Gastroesophageal sphincter (tissue), 4 donors: ENCODE data around the gene NUTM1. TPM values are rescaled to one million over a fixed set of nuclear protein-coding genes. Genes with fewer than 3 reads are reported as not detected.
A peak's percentile ranks its signal among the peaks of the same experiment; 100 is the strongest.
"Not testable (repeated sequence)": the region's sequence is repeated elsewhere in the genome, so short reads cannot be mapped to it uniquely, and the experiment has no call there.

Source experiments
- ATAC-seq: fragments of 150-250 bp; one replicate; pipeline ENCODE4 v1.9.1; 2016; ENCODE audit warnings: mild to moderate bottlenecking, moderate library complexity
- H3K27ac ChIP-seq, 4 donors: fragments of 200-600 bp; sonication (generic) in 3 of 4; 1 replicate in 3 of 4; 2 replicates in 1 of 4; pipeline ENCODE4 v1.5.1; 2016 to 2019
- H3K27me3 ChIP-seq: fragments of 200-600 bp; sonication (generic); one replicate; pipeline ENCODE4 v1.5.1; 2019
- H3K36me3 ChIP-seq, 2 donors: fragments of 200-600 bp; sonication (generic); one replicate each; pipeline ENCODE4 v1.5.1; 2019; ENCODE audit warnings: control low read depth in 1 of 2
- H3K4me1 ChIP-seq, 3 donors: fragments of 200-600 bp; sonication (generic); 1 replicate in 2 of 3; 2 replicates in 1 of 3; pipeline ENCODE4 v1.5.1; 2016 to 2019; ENCODE audit warnings: control low read depth in 2 of 3
- H3K4me3 ChIP-seq, 2 donors: fragments of 200-600 bp; sonication (generic); one replicate each; pipeline ENCODE4 v1.5.1; 2019; ENCODE audit warnings: mild to moderate bottlenecking in 1 of 2, moderate library complexity in 1 of 2
- H3K9me3 ChIP-seq, 3 donors: fragments of 200-600 bp; sonication (generic); one replicate each; pipeline ENCODE4 v1.5.1; 2017 to 2019; ENCODE audit warnings: control low read depth in 2 of 3
- EP300 ChIP-seq: sonication (generic); formaldehyde crosslinking; IDR thresholded peaks from one replicate; pipeline ENCODE4 v1.6.1; 2017; ENCODE audit warnings: antibody characterized with exemption, mild to moderate bottlenecking
- POLR2A ChIP-seq, 2 donors: fragments of 450-650 bp; IDR thresholded peaks; one replicate each; pipeline ENCODE4 v1.6.1; 2017; ENCODE audit warnings: antibody characterized with exemption in 2 of 2, mild to moderate bottlenecking in 2 of 2, moderate library complexity in 1 of 2
- POLR2AphosphoS5 ChIP-seq: sonication (generic); formaldehyde crosslinking; IDR thresholded peaks from one replicate; pipeline ENCODE4 v1.6.1; 2017; ENCODE audit warnings: antibody characterized with exemption
- WGBS, 2 donors: methylation state at CpG; one replicate each; pipeline ENCODE4 v1.1.5; 2018; ENCODE audit warnings: low coverage in 1 of 2; 5-methylcytosine and 5-hydroxymethylcytosine counted together
- total RNA-seq, 4 donors: library from RNA; depleted of rRNA; stranded (reverse); fragments of >200 nt; gene quantifications; one replicate each; pipeline ENCODE4 v1.1.0, GENCODE V29; 2016
- TF ChIP-seq, protein P1 (sequence below), 4 experiments: fragments of 200-600 bp in 2 of 4; fragments of 450-650 bp in 2 of 4; sonication (generic) in 1 of 4; IDR thresholded peaks; one replicate each; pipeline ENCODE4 v1.5.1; 2017 to 2019; ENCODE audit warnings: antibody characterized with exemption in 4 of 4, mild to moderate bottlenecking in 2 of 4, moderate library complexity in 2 of 4

NUTM1 gene
- total RNA-seq, 4 donors from 2014 or later: 0.12 TPM; not detected in 3

DNA sequence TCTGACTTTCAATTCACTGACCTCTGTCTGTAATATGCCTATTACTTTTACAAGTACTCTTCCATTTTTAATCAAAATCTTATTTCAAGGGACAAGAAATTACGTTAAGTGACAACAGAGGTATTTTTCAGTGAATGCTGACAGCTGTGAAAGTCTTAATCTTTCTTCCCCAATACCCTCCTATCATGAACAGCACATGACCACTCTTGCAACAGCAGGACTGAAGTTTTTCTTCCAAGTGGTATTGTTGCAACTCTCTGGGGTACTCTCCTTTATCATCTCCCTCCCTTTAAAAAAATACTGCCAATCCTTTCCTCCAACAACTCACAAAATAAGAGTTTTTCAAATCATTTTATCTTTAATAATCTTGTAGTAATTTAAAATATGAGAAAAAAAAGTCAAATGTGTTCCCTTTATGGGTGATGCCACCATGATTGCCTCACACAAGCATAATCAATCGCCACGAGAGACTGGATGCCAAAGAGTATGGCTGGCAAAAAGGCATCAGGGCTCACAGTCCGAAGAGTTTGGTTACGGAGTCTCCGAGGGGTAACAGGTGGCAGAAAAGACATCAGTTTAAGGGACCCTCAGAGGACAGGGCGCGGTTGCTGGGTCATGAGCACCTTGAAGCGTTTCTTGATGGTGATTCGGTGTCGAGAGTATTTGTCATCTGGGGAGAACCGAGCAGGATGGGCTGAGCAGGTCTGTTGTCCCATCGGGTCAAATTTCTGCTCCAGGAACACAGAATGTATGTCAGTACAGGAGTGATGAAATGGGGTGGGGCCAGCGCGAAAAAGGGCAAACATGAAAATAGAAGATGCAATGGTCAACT is 1.5 kb upstream of the NUTM1 start:
- 94% methylated on average over 9 to 15 of the region's 15 CpGs for WGBS, 2 donors
- Histone ChIP-seq H3K27me3 (no peaks in the 10 kb centered on the region), H3K27ac (peak overlapping the region in 1 of 4 donors; percentile 84), H3K9me3 (no peaks in the 10 kb centered on the region), H3K4me3 (peak overlapping the region in 1 of 2 donors; percentile 68), H3K4me1 (peaks cover 0 to 44% (median 11%) of the 10 kb centered on the region in 3 donors), H3K36me3 (peaks cover 0 to 24% of the 10 kb centered on the region in 2 donors)
- ATAC-seq: no peak
- TF ChIP-seq POLR2AphosphoS5 (no peak), EP300 (no peak), POLR2A (IDR thresholded peaks at IDR 0.05) (no peak)
- TF ChIP-seq, protein P1, sequence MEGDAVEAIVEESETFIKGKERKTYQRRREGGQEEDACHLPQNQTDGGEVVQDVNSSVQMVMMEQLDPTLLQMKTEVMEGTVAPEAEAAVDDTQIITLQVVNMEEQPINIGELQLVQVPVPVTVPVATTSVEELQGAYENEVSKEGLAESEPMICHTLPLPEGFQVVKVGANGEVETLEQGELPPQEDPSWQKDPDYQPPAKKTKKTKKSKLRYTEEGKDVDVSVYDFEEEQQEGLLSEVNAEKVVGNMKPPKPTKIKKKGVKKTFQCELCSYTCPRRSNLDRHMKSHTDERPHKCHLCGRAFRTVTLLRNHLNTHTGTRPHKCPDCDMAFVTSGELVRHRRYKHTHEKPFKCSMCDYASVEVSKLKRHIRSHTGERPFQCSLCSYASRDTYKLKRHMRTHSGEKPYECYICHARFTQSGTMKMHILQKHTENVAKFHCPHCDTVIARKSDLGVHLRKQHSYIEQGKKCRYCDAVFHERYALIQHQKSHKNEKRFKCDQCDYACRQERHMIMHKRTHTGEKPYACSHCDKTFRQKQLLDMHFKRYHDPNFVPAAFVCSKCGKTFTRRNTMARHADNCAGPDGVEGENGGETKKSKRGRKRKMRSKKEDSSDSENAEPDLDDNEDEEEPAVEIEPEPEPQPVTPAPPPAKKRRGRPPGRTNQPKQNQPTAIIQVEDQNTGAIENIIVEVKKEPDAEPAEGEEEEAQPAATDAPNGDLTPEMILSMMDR (IDR thresholded peaks at IDR 0.05): no peak

DNA sequence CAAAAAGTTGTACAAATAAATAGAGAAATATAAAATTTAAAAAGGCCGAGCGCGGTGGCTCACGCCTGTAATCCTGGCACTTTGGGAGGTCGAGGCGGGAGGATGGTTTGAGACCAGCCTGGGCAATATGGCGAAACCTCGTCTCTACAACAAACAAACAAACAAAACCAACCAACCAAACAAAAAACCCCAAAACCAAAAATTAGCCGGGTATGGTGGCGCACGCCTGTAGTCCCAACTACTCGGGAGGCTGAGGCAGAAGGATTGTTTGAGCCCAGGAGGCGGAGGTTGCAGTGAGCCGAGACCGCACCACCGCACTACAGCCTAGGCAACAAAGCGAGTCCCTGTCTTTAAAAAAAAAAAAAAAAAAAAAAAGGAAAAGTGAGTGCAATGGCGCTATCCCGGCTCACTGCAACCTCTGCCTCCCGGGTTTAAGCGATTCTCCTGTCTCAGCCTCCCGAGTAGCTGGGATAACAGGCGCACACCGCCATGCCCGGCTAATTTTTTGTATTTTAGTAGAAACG is 840 bp upstream of the NUTM1 start:
- H3K27ac ChIP-seq: peak overlapping the region; percentile 79 to 90 (median 87)
- 41% methylated on average over 26 of the region's 26 CpGs; no CpG with 5 or more reads in 1 of the 2 donors for whole genome bisulfite sequencing, 2 donors
- not testable (repeated sequence) for ATAC-seq

DNA sequence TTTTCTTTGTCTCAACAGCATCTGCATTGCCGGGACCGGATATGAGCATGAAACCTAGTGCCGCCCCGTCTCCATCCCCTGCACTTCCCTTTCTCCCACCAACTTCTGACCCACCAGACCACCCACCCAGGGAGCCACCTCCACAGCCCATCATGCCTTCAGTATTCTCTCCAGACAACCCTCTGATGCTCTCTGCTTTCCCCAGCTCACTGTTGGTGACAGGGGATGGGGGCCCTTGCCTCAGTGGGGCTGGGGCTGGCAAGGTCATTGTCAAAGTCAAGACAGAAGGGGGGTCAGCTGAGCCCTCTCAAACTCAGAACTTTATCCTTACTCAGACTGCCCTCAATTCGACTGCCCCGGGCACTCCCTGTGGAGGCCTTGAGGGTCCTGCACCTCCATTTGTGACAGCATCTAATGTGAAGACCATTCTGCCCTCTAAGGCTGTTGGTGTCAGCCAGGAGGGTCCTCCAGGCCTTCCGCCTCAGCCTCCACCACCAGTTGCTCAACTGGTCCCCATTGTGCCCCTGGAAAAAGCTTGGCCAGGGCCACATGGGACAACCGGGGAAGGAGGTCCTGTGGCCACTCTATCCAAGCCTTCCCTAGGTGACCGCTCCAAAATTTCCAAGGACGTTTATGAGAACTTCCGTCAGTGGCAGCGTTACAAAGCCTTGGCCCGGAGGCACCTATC is 5.0 kb downstream of the NUTM1 start:
- H3K27ac ChIP-seq: no peak overlapping the region
- no peak for ATAC-seq
- no peaks in the 10 kb centered on the region for H3K4me1 ChIP-seq
- 63 to 71% methylated on average over 4 to 7 of the region's 13 CpGs for WGBS, 2 donors
- no peaks in the 10 kb centered on the region for H3K36me3 ChIP-seq
- H3K4me3 ChIP-seq: no peak overlapping the region
- no peaks in the 10 kb centered on the region for H3K9me3 ChIP-seq
- TF ChIP-seq, protein P1 (IDR thresholded peaks at IDR 0.05): no peak
- TF ChIP-seq POLR2AphosphoS5: no peak
- no peak for TF ChIP-seq EP300
- TF ChIP-seq POLR2A (IDR thresholded peaks at IDR 0.05): no peak
- no peaks in the 10 kb centered on the region for H3K27me3 ChIP-seq

More for the DNA sequence above, 840 bp upstream of the NUTM1 start:
- Histone ChIP-seq H3K4me1 (peaks cover 0 to 37% (median 8%) of the 10 kb centered on the region in 3 donors), H3K4me3 (peak overlapping the region; percentile 68 to 87), H3K36me3 (peaks cover 0 to 24% of the 10 kb centered on the region in 2 donors)
- not testable (repeated sequence) for H3K27me3 ChIP-seq, H3K9me3 ChIP-seq

DNA sequence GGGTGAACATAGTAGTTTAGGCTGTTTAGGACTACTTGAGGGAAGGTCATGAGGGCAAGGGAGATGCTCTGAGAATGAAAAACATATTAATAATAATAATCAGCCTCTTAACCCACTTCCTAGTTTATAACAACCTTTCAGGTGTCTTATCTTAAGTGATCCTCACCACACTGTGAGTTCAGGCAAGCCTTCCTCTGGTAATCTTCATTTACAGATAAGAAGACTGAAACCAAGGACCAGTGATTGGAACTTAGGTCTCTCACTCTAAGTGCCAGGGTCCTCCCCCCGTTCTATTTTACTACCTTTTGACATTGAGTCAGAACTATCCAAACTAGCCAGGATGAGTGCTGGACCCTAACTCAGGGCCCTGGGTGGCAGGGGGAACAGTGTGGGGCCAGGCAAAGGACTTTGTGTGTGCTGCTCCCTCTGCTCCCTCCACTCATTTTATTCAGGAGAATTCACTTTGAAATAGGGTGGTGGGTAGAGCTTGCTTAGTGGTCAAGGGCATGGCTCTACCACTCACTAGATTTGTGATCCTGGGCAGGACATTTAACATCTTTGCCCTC is 5.7 kb downstream of the NUTM1 start:
- Histone ChIP-seq H3K4me3 (no peak overlapping the region), H3K27ac (no peak overlapping the region), H3K27me3 (no peaks in the 10 kb centered on the region), H3K36me3 (no peaks in the 10 kb centered on the region), H3K4me1 (no peaks in the 10 kb centered on the region), H3K9me3 (no peaks in the 10 kb centered on the region)
- TF ChIP-seq EP300 (no peak), POLR2AphosphoS5 (no peak), POLR2A (IDR thresholded peaks at IDR 0.05) (no peak)
- TF ChIP-seq, protein P1 (IDR thresholded peaks at IDR 0.05): no peak
- WGBS, 2 donors: 75 to 78% methylated on average over 1 of the region's 1 CpG
- ATAC-seq: no peak

DNA sequence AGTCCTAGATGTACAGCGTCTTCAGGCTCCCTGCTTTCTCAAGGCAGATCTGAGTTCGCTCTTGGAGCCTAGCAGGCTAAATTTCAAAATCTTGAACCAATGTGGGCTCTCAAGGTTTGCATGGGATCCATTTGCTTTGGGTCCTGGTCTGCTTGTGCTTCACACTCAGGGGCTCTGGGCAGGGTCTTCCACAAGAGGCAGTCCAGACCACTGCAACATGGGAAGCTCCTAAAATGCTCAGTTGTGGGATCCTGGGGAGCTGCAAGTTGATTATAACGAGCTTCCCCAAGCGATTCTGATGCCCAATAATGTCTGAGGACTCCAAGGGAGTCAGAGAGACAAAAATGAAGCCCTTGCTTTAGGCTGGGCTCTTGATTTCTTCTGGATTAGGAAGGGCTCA is 6.7 kb downstream of the NUTM1 start:
- Histone ChIP-seq H3K4me1 (no peaks in the 10 kb centered on the region), H3K4me3 (no peak overlapping the region), H3K36me3 (peaks cover 0 to 5% of the 10 kb centered on the region in 2 donors), H3K27me3 (no peaks in the 10 kb centered on the region), H3K27ac (no peak overlapping the region), H3K9me3 (no peaks in the 10 kb centered on the region)
- no peak for TF ChIP-seq POLR2A (IDR thresholded peaks at IDR 0.05)
- TF ChIP-seq, protein P1 (IDR thresholded peaks at IDR 0.05): no peak
- TF ChIP-seq EP300: no peak
- TF ChIP-seq POLR2AphosphoS5: no peak
- ATAC-seq: no peak
- WGBS, 2 donors: 83% methylated on average over 2 of the region's 4 CpGs; no CpG with 5 or more reads in 1 of the 2 donors

DNA sequence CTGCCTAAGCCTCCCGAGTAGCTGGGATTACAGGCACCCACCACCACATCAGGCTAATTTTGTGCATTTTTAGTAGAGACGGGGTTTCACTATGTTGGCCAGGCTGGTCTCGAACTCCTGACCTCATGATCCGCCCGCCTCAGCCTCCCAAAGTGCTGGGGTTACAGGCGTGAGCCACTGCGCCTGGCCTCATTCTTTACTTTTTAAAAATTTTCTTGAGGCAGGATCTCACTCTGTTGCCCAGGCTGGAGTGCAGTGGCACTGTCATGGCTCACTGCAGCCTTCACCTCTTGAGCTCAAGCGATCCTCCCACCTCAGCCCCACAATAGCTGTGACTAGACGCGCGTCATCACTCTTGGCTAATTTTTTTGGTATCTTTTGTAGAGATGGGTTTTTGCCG is 9.9 kb downstream of the NUTM1 start:
- not testable (repeated sequence) for ATAC-seq, H3K4me1 ChIP-seq, H3K9me3 ChIP-seq, H3K4me3 ChIP-seq, H3K27me3 ChIP-seq, H3K27ac ChIP-seq
- H3K36me3 ChIP-seq: peaks cover 0 to 37% of the 10 kb centered on the region in 2 donors
- WGBS, 2 donors: 90 to 93% methylated on average over 8 to 9 of the region's 12 CpGs
